Stimulated activated CD8-positive, alpha-beta memory T cell treated with anti-CD3 and anti-CD28 coated beads, Interleukin-7, amount 100 ng/mL, for 4 hours (primary cell): Measurements from ENCODE around the gene IL7R.

Experiments used
- DNase-seq, 2 donors: peaks; one replicate each; pipeline ENCODE4 v3.0.0-alpha.2; 2020; ENCODE audit warnings: low read depth in 2 of 2

Gene IL7R

GRCh38 chr5:35908228-35908627 lies 51.5 kb downstream of the IL7R start:
- DNase-seq, result no peak

- no peak for DNase-seq
Observed at GRCh38 chr5:35908814-35909213, 52.1 kb downstream of the IL7R start.

GRCh38 chr5:35919191-35919590 lies 62.5 kb downstream of the IL7R start:
- DNase-seq, result no peak

- no peak for DNase-seq
Observed at GRCh38 chr5:35920890-35921289, 64.2 kb downstream of the IL7R start.

- no peak for DNase-seq
Observed at GRCh38 chr5:35921930-35922329, 65.2 kb downstream of the IL7R start.

GRCh38 chr5:35922468-35922867 lies 65.8 kb downstream of the IL7R start:
- DNase-seq, result no peak

GRCh38 chr5:35924122-35924949 lies 67.6 kb downstream of the IL7R start:
- no peak for DNase-seq

- peak; percentile 78 to 80 for DNase-seq
Observed at GRCh38 chr5:35924950-35925722, 68.4 kb downstream of the IL7R start.

- DNase-seq, result peak in 1 of 2 donors; percentile 33
Observed at GRCh38 chr5:35926389-35927051, 69.8 kb downstream of the IL7R start.
